Putamen (tissue), 1 donor: ENCODE measurements around the gene CHST9.
"Not testable (repeated sequence)": the region's sequence is repeated elsewhere in the genome, so short reads cannot be mapped to it uniquely, and the experiment has no call there.

ENCODE experiments used
- DNase-seq: peaks from one replicate; pipeline ENCODE4 v3.0.0-alpha.2; 2016; ENCODE audit warnings: low spot score

CHST9 gene

GRCh38 chr18:27165412-27165811 is 19.7 kb downstream of the CHST9 start:
- DNase-seq = no peak

- no peak for DNase-seq
Observed at GRCh38 chr18:27164905-27165304, 20.2 kb downstream of the CHST9 start.

GRCh38 chr18:27163197-27163716 is 21.9 kb downstream of the CHST9 start:
- DNase-seq = not testable (repeated sequence)

GRCh38 chr18:27149240-27149639 is 35.9 kb downstream of the CHST9 start:
- not testable (repeated sequence) for DNase-seq

GRCh38 chr18:27144672-27145071 is 40.4 kb downstream of the CHST9 start:
- no peak for DNase-seq

- DNase-seq = no peak
Observed at GRCh38 chr18:27143580-27144287, 41.4 kb downstream of the CHST9 start.

GRCh38 chr18:27142891-27143290 is 42.2 kb downstream of the CHST9 start:
- no peak for DNase-seq

GRCh38 chr18:27141876-27142275 is 43.2 kb downstream of the CHST9 start:
- no peak for DNase-seq

GRCh38 chr18:27138079-27138478 is 47.0 kb downstream of the CHST9 start:
- DNase-seq = no peak

- DNase-seq = no peak
Observed at GRCh38 chr18:27136208-27136535, 48.9 kb downstream of the CHST9 start.

- no peak for DNase-seq
Observed at GRCh38 chr18:27135504-27136207, 49.5 kb downstream of the CHST9 start.

GRCh38 chr18:27130065-27130630 is 55.0 kb downstream of the CHST9 start:
- no peak for DNase-seq

GRCh38 chr18:27124196-27124595 is 60.9 kb downstream of the CHST9 start:
- no peak for DNase-seq

- DNase-seq = no peak
Observed at GRCh38 chr18:27121108-27121507, 64.0 kb downstream of the CHST9 start.

- no peak for DNase-seq
Observed at GRCh38 chr18:27120246-27120645, 64.9 kb downstream of the CHST9 start.

GRCh38 chr18:27118973-27119372 is 66.1 kb downstream of the CHST9 start:
- no peak for DNase-seq

GRCh38 chr18:27114842-27115241 is 70.3 kb downstream of the CHST9 start:
- no peak for DNase-seq

- DNase-seq = no peak
Observed at GRCh38 chr18:27113358-27113757, 71.8 kb downstream of the CHST9 start.

- no peak for DNase-seq
Observed at GRCh38 chr18:27110319-27110718, 74.8 kb downstream of the CHST9 start.

GRCh38 chr18:27109451-27109850 is 75.7 kb downstream of the CHST9 start:
- no peak for DNase-seq

- DNase-seq = no peak
Observed at GRCh38 chr18:27108842-27109241, 76.3 kb downstream of the CHST9 start.

GRCh38 chr18:27104743-27105142 is 80.4 kb downstream of the CHST9 start:
- DNase-seq = no peak

- peak; percentile 57 for DNase-seq
Observed at GRCh38 chr18:27094621-27095020, 90.5 kb downstream of the CHST9 start.
